Breast epithelium (tissue), 4 donors: ENCODE measurements around the gene TFAP2E. TPM values are rescaled to one million over a fixed set of nuclear protein-coding genes. Genes with fewer than 3 reads are reported as not detected.
"Not testable (repeated sequence)": the region's sequence is repeated elsewhere in the genome, so short reads cannot be mapped to it uniquely, and the experiment has no call there.

Experiments used
- DNase-seq, 2 donors: peaks; one replicate each; pipeline ENCODE4 v3.0.0-alpha.2; 2019; ENCODE audit warnings: low spot score in 2 of 2
- H3K27ac ChIP-seq, 2 donors: fragments of 200-600 bp; sonication (generic) in 1 of 2; one replicate each; pipeline ENCODE4 v1.5.1; 2016 to 2019; ENCODE audit warnings: mild to moderate bottlenecking in 1 of 2
- H3K27me3 ChIP-seq, 2 donors: fragments of 200-600 bp; sonication (generic) in 1 of 2; one replicate each; pipeline versions ENCODE4 v1.5.1 to v1.6.0; 2017 to 2019; ENCODE audit warnings: control low read depth in 1 of 2, mild to moderate bottlenecking in 1 of 2
- H3K36me3 ChIP-seq: fragments of 200-600 bp; one replicate; pipeline ENCODE4 v1.5.1; 2019
- H3K4me1 ChIP-seq, 2 donors: fragments of 200-600 bp; sonication (generic); one replicate each; pipeline ENCODE4 v1.5.1; 2016 to 2019; ENCODE audit warnings: control low read depth in 1 of 2
- H3K4me3 ChIP-seq, 3 donors: fragments of 200-600 bp; sonication (generic); 1 replicate in 2 of 3; 2 replicates in 1 of 3; pipeline ENCODE4 v1.5.1; 2016 to 2019; ENCODE audit warnings: mild to moderate bottlenecking in 3 of 3, moderate library complexity in 2 of 3
- H3K9me3 ChIP-seq, 2 donors: fragments of 200-600 bp; sonication (generic) in 1 of 2; one replicate each; pipeline ENCODE4 v1.5.1; 2016 to 2019; ENCODE audit warnings: control low read depth in 1 of 2
- CTCF ChIP-seq, 3 donors: fragments of 450-650 bp; IDR thresholded peaks; one replicate each; pipeline ENCODE4 v1.5.1; 2016 to 2017; ENCODE audit warnings: antibody characterized with exemption in 3 of 3, mild to moderate bottlenecking in 3 of 3, moderate library complexity in 3 of 3
- POLR2A ChIP-seq: fragments of 450-650 bp; IDR thresholded peaks from one replicate; pipeline ENCODE4 v1.6.1; 2016; ENCODE audit warnings: antibody characterized with exemption, mild to moderate bottlenecking, moderate library complexity
- POLR2AphosphoS5 ChIP-seq, 3 donors: sonication (generic); formaldehyde crosslinking; IDR thresholded peaks; one replicate each; pipeline ENCODE4 v1.6.1; 2017; ENCODE audit warnings: antibody characterized with exemption in 3 of 3
- intact Hi-C: fragments of 100-400 bp; cut with DNase I; formaldehyde crosslinking; loops from one replicate; pipeline ENCODE4 v1.15.1; 2023; ENCODE audit warnings: low total_unique reads
- total RNA-seq, 3 donors: library from RNA; depleted of rRNA; stranded (reverse); fragments of >200 nt; gene quantifications; one replicate each; pipeline ENCODE4 v1.1.0, GENCODE V29; 2016

The TFAP2E gene
- total RNA-seq, 3 donors from 2014 or later = 0.44 to 2.6 (median 0.64) TPM

- H3K27me3 ChIP-seq = no peaks in the 10 kb centered on the region
- intact Hi-C loops = no loop called here
- no peak for DNase-seq
- H3K27ac ChIP-seq = no peak overlapping the region
- no peaks in the 10 kb centered on the region for H3K9me3 ChIP-seq
- H3K4me3 ChIP-seq = no peak overlapping the region
- H3K4me1 ChIP-seq = no peaks in the 10 kb centered on the region
- H3K36me3 ChIP-seq = no peaks in the 10 kb centered on the region
- no peak for TF ChIP-seq CTCF (IDR thresholded peaks at IDR 0.05)
These were observed 7.9 kb downstream of the TFAP2E start for GRCh38 chr1:35580949-35581388.

GRCh38 chr1:35581621-35582020 lies 8.5 kb downstream of the TFAP2E start:
- H3K4me3 ChIP-seq, H3K4me1 ChIP-seq, H3K27me3 ChIP-seq, intact Hi-C loops, H3K36me3 ChIP-seq, DNase-seq, H3K9me3 ChIP-seq, H3K27ac ChIP-seq: not testable (repeated sequence)

GRCh38 chr1:35585281-35585680 lies 12.2 kb downstream of the TFAP2E start:
- Histone ChIP-seq H3K9me3 (no peaks in the 10 kb centered on the region), H3K27ac (no peak overlapping the region), H3K27me3 (no peaks in the 10 kb centered on the region), H3K36me3 (no peaks in the 10 kb centered on the region), H3K4me1 (no peaks in the 10 kb centered on the region), H3K4me3 (no peak overlapping the region)
- TF ChIP-seq POLR2AphosphoS5 (IDR thresholded peaks at IDR 0.05) (no peak), POLR2A (no peak), CTCF (IDR thresholded peaks at IDR 0.05) (no peak)
- intact Hi-C loops = no loop called here
- no peak for DNase-seq

GRCh38 chr1:35585805-35586204 lies 12.7 kb downstream of the TFAP2E start:
- H3K9me3 ChIP-seq, H3K4me1 ChIP-seq, H3K27ac ChIP-seq, intact Hi-C loops, H3K4me3 ChIP-seq, H3K36me3 ChIP-seq, H3K27me3 ChIP-seq: not testable (repeated sequence)
- peak in 1 of 2 donors; percentile 10 for DNase-seq

GRCh38 chr1:35586808-35587207 lies 13.7 kb downstream of the TFAP2E start:
- H3K4me3 ChIP-seq = no peak overlapping the region
- H3K9me3 ChIP-seq = no peaks in the 10 kb centered on the region
- no peak for DNase-seq
- intact Hi-C loops = no loop called here
- TF ChIP-seq POLR2A = no peak
- TF ChIP-seq CTCF (IDR thresholded peaks at IDR 0.05) = no peak
- TF ChIP-seq POLR2AphosphoS5 (IDR thresholded peaks at IDR 0.05) = no peak
- no peak overlapping the region for H3K27ac ChIP-seq
- H3K36me3 ChIP-seq = no peaks in the 10 kb centered on the region
- H3K27me3 ChIP-seq = no peaks in the 10 kb centered on the region
- H3K4me1 ChIP-seq = no peaks in the 10 kb centered on the region

- TF ChIP-seq POLR2AphosphoS5 (IDR thresholded peaks at IDR 0.05) (no peak), CTCF (IDR thresholded peaks at IDR 0.05) (no peak), POLR2A (no peak)
- intact Hi-C loops = no loop called here
- Histone ChIP-seq H3K4me3 (no peak overlapping the region), H3K27me3 (no peaks in the 10 kb centered on the region), H3K27ac (no peak overlapping the region), H3K36me3 (no peaks in the 10 kb centered on the region), H3K9me3 (no peaks in the 10 kb centered on the region), H3K4me1 (no peaks in the 10 kb centered on the region)
- DNase-seq = no peak
These were observed 14.6 kb downstream of the TFAP2E start for GRCh38 chr1:35587736-35588135.
